Activated CD4-positive, alpha-beta T cell treated with anti-CD3 and anti-CD28 coated beads, Interleukin-10, Interleukin-2, amounts not matched to agents 100 ng/mL and 50 ng/mL, durations not matched to agents 16 hours and 8 hours (primary cell): ENCODE measurements around the gene DACH2.

Source experiments
- DNase-seq: peaks from one replicate; pipeline ENCODE4 v3.0.0-alpha.2; 2020

Gene DACH2

GRCh38 chrX:86329174-86329573 is 180.9 kb downstream of the DACH2 start:
- no peak for DNase-seq

DNA sequence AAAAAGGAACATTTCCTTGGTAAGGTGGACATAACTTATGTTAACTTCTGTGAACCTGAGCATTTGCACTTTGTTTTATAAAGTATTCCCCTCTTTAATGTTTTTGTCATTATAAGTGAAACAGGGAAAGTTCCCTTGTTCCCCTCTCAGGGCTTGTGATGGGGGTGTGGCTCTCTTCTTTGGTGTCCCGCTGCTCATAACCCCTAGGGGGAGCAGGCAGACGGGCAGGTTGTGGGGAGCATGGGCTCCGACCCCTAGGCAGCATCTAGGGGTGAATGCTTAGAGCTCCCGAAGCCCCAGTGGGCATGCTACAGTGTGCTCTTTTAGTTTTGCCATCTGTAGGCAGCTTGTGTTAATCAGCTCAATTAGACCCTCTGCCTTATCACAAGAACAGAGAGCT is 200.4 kb downstream of the DACH2 start:
- peak; percentile 2 for DNase-seq

- no peak for DNase-seq
These were observed 200.9 kb downstream of the DACH2 start for GRCh38 chrX:86349115-86349514.

GRCh38 chrX:86369847-86370630 is 221.8 kb downstream of the DACH2 start:
- DNase-seq, result no peak

DNA sequence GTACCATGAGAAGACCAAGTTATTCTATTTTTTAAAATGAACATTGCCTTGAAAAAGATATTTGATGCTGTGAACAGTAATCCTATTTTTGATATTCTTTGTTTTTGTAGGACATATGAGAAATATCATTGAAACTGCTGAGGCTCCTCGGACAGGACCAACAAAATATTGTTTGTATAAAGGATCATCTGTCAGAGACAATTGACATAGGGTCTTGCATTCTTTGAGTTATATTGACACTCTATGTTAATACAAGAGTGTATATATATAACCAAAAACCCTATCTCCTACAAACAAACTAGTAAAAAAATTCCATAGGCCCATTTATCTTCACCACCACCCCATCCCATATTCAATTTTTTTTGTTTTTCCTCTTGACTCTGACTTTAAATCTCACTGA is 222.7 kb downstream of the DACH2 start:
- DNase-seq, result no peak

- no peak for DNase-seq
These were observed 231.0 kb downstream of the DACH2 start for GRCh38 chrX:86379209-86379608.

- DNase-seq, result no peak
These were observed 235.7 kb downstream of the DACH2 start for GRCh38 chrX:86383681-86384540.

- no peak for DNase-seq
These were observed 259.1 kb downstream of the DACH2 start for GRCh38 chrX:86407371-86407770.

DNA sequence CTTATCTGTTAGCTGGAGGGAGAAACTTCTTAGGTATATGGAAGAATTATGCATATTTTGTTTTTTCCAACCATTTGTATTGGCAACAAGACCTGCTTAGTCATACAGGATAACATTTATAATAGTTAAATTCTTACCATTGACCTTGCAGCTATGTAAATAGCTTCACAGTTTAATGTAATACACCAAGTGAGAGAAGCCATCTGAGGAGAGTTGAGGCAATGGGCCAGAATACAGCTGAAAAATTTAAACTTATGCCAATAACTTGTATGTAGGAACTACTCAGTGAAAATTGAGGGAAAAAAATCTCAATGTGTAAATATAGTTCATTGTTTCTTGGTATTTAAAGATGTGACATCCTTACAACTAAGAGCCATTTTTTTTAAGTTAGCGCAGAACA is 273.5 kb downstream of the DACH2 start:
- DNase-seq, result no peak

GRCh38 chrX:86436116-86436515 is 287.9 kb downstream of the DACH2 start:
- DNase-seq, result no peak

DNA sequence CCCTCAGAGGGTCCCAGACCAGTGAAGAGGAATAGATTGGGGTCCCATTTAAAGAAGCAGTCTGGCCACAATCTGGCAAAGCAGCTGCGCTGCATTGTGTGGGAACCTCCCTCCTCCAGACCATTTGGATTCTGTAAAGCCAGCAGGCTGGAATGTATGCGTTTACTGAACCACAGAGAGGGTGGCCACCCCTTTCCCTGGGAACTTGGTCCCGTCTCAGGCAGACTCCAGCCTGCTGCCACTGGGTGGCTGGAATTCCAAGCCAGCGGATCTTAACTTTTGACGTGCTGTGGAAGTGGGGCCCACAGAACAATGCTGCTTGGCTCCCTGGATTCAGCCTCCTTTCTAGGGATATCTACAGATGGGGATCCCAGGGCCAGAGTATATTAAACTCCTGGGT is 307.2 kb downstream of the DACH2 start:
- DNase-seq, result no peak

GRCh38 chrX:86460760-86461159 is 312.5 kb downstream of the DACH2 start:
- no peak for DNase-seq

- DNase-seq, result no peak
These were observed 356.0 kb downstream of the DACH2 start for GRCh38 chrX:86504297-86504696.

GRCh38 chrX:86507331-86507730 is 359.1 kb downstream of the DACH2 start:
- DNase-seq, result no peak

DNA sequence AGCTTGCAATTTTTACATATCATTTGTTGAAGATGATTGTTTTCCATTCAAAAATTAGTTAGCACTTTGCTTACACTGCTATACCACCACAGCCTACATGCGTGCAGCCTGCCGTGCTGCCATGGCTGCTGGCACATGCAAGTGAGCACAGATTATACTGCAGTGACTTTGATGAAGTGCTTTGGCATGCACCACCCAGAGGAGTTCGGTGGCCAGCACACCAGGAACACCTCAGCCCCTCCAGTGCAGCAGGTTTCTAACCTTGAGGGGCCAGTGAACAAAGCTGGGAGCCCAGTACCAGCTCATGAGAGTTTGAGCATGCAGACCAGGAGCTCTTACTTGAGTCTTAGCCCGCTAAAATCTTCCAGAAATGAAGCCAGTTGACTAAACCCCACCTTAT is 431.5 kb downstream of the DACH2 start:
- DNase-seq, result no peak

- peak; percentile 25 for DNase-seq
These were observed 456.4 kb downstream of the DACH2 start for GRCh38 chrX:86604607-86605006.

- DNase-seq, result no peak
These were observed 548.7 kb downstream of the DACH2 start for GRCh38 chrX:86696951-86697350.

DNA sequence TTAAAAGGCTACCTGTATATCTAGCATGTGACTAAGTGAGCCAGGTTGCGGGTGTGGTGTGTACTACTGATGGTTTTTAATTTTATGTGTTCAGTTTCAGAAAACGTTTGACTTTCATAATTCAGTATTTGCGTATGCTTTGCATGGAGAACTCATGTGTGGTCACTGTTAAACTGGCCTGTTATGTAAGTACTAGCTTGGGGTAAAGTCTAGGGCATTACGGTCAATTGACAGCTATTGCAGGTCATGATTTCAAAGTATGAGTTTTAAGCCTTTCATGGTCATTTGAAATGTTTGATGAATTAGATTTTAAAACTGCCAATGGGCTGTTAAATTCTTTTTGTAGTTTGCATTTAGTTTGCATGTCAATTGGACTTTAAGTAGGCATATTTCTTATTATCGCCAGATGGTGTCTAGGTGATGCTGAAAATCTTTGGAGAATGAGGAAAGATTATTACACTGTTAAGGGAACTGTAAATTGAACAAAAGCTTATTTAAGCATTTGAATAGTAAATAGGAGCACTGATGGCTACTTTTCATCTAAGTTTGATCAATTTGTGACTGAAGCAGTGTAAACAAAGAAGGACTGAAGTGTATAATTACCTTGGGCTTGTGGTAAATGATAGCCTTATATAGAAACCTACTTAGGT is 563.4 kb downstream of the DACH2 start:
- DNase-seq, result no peak

- no peak for DNase-seq
These were observed 566.2 kb downstream of the DACH2 start for GRCh38 chrX:86714441-86714840.

GRCh38 chrX:86724277-86724676 is 576.0 kb downstream of the DACH2 start:
- DNase-seq, result no peak

- DNase-seq, result no peak
These were observed 598.8 kb downstream of the DACH2 start for GRCh38 chrX:86747091-86747490.

- no peak for DNase-seq
These were observed 657.0 kb downstream of the DACH2 start for GRCh38 chrX:86805241-86805640.

DNA sequence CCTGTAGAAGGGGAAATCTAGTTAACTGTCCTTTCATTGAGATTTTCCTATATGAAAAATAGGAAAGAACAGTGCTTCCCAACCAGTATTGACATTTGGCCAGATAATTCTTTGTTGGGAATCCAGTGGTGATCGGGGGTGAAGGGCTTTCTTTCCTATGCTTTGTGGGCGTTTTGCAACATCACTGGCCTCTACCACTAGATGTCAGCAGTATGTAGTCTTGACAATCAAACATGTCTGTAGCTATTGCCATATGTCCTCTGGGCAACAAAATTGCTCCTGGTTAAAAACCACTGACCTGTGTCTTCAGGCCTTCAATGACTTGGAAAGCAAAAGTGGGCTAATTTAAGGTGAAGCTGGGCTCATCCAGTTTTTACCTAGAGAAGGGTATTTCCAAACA is 658.5 kb downstream of the DACH2 start:
- DNase-seq, result peak; percentile 19

DNA sequence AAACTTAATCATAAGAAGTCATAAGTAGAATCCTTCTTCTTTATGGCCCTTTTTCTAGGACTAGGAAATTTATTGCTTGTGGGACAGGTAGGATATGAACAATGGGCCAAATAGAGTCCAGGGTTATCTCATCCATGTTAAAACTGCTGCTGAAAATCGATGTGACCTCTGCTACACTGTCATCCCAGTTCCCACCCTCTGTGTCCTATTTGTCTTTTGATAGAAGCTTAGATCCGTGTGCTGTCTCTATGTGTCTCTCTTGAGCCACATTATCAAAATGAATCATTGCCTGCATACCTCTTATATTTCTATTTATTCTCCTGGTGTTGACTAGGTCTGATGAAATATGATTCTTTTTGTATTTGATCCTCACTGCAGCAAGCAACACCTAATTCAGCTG is 661.4 kb downstream of the DACH2 start:
- no peak for DNase-seq
